Parathyroid adenoma (tissue), 2 donors: Measurements from ENCODE around the gene OCA2.

Source experiments
- H2AFZ ChIP-seq: fragments of 300-600 bp; sonication (generic); one replicate; pipeline ENCODE4 v1.7.0; 2017; ENCODE audit warnings: antibody characterized with exemption, mild to moderate bottlenecking
- H3K27ac ChIP-seq: fragments of 300-600 bp; sonication (generic); one replicate; pipeline ENCODE4 v1.7.0; 2017
- H3K27me3 ChIP-seq: fragments of 300-600 bp; sonication (generic); one replicate; pipeline ENCODE4 v1.7.0; 2017; ENCODE audit warnings: low read length; ENCODE audit not compliant: control insufficient read depth, insufficient read depth
- H3K36me3 ChIP-seq: fragments of 300-600 bp; sonication (generic); one replicate; pipeline ENCODE4 v1.7.0; 2017; ENCODE audit warnings: low read length; ENCODE audit not compliant: control insufficient read depth, insufficient read depth
- H3K4me1 ChIP-seq: fragments of 300-600 bp; sonication (generic); one replicate; pipeline ENCODE4 v1.7.0; 2017; ENCODE audit warnings: control low read depth
- H3K4me2 ChIP-seq: fragments of 300-600 bp; sonication (generic); one replicate; pipeline ENCODE4 v1.7.0; 2017; ENCODE audit warnings: low read length
- H3K4me3 ChIP-seq: fragments of 300-600 bp; sonication (generic); one replicate; pipeline ENCODE4 v1.7.0; 2017; ENCODE audit warnings: low read depth, low read length
- H3K79me2 ChIP-seq: fragments of 300-600 bp; sonication (generic); one replicate; pipeline ENCODE4 v1.7.0; 2017; ENCODE audit warnings: control low read depth
- H3K9ac ChIP-seq: fragments of 300-600 bp; sonication (generic); one replicate; pipeline ENCODE4 v1.7.0; 2017; ENCODE audit warnings: mild to moderate bottlenecking
- H3K9me3 ChIP-seq: fragments of 300-600 bp; sonication (generic); one replicate; pipeline ENCODE4 v1.7.0; 2017; ENCODE audit warnings: low read length; ENCODE audit not compliant: control insufficient read depth
- TF ChIP-seq, protein P1 (sequence below): fragments of 300-600 bp; sonication (generic); IDR thresholded peaks from one replicate; pipeline ENCODE4 v1.7.0; 2017; ENCODE audit warnings: antibody characterized with exemption, mild to moderate bottlenecking
- donor health status: primary hyperparathyroidism.

Gene OCA2

DNA sequence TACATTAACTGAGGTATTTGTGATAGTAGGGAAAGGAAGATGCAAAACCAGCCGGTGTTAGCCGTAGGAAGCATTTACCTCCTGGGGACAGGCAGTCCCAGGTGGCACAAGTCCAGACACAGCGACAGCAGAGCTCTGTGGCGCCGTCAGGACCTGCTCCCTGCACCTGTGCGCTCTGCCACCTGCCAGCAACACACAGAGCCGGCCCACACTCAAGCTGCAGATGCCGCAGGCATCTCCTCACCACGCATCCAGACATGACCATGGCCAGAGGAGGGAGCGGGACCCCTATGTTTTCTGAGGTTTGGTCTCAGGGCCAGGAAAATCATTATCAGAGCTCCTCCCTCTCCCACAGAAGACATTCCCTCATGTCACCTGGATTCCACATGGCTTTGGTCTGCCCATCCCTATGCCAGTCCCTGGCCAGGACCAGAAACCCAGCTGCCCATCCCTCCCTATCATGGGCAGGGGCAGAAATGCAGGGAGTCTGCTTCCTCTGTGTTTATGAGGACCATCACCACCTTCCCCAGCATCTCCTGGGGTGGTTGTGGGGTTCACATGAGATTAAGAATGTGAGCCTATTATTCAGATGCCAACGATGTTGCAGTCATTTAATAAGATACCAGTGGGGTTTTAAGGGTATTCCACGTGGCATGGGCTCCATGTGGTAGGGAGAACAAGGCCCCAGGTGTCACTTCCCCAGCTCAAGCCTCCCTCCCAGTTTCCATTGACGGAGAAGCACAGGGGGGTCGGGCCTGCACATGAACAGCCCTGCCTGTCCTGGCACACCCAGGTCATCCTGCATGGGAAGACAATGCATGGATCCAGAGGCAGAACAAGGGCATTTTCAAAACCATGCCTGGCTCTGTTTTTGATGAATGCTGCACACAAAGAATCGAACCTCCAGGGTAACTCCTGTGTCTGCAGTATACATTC, 251.1 kb downstream of the OCA2 start:
- Histone ChIP-seq H3K27me3 (no peaks in the 10 kb centered on the region), H2AFZ (no peak overlapping the region), H3K4me3 (no peak overlapping the region), H3K9ac (no peak overlapping the region), H3K4me2 (no peak overlapping the region), H3K79me2 (no peaks in the 10 kb centered on the region), H3K36me3 (no peaks in the 10 kb centered on the region), H3K9me3 (no peaks in the 10 kb centered on the region), H3K4me1 (no peaks in the 10 kb centered on the region), H3K27ac (no peak overlapping the region)
- TF ChIP-seq, protein P1, sequence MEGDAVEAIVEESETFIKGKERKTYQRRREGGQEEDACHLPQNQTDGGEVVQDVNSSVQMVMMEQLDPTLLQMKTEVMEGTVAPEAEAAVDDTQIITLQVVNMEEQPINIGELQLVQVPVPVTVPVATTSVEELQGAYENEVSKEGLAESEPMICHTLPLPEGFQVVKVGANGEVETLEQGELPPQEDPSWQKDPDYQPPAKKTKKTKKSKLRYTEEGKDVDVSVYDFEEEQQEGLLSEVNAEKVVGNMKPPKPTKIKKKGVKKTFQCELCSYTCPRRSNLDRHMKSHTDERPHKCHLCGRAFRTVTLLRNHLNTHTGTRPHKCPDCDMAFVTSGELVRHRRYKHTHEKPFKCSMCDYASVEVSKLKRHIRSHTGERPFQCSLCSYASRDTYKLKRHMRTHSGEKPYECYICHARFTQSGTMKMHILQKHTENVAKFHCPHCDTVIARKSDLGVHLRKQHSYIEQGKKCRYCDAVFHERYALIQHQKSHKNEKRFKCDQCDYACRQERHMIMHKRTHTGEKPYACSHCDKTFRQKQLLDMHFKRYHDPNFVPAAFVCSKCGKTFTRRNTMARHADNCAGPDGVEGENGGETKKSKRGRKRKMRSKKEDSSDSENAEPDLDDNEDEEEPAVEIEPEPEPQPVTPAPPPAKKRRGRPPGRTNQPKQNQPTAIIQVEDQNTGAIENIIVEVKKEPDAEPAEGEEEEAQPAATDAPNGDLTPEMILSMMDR, result no peak

DNA sequence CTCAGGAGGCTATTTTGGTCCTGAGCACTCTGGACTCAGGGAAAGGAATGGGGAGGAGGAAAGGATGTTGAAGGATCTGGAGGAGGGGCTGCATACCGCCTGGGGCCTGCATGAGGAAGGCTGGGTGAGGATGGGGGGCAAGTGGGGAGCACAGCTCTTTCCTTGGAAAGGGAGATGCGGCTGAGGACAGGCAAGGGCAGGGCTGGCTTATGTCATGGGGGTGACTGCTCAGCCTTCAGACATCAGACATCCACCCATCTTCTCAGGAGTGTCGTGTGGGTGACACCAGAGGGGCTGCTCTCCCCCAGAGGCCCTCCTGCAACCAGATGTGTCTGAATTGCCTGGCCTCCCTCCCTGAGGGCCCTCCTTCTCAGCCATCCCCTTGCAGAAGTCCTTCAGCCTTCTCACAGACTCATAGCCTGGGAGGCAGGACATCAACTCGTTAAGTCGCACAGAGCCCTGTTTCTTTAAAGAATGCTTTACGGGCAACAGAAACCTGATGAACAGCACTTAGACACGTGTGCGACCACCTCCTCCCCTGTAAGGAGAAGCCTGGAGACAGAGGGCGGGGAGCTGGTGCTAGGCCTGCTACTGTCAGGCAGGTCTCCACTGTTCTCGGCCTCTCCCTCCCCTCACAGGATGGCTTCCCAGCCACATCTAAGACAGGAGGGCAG, 252.3 kb downstream of the OCA2 start:
- Histone ChIP-seq H3K9ac (no peak overlapping the region), H3K4me1 (no peaks in the 10 kb centered on the region), H3K79me2 (no peaks in the 10 kb centered on the region)

DNA sequence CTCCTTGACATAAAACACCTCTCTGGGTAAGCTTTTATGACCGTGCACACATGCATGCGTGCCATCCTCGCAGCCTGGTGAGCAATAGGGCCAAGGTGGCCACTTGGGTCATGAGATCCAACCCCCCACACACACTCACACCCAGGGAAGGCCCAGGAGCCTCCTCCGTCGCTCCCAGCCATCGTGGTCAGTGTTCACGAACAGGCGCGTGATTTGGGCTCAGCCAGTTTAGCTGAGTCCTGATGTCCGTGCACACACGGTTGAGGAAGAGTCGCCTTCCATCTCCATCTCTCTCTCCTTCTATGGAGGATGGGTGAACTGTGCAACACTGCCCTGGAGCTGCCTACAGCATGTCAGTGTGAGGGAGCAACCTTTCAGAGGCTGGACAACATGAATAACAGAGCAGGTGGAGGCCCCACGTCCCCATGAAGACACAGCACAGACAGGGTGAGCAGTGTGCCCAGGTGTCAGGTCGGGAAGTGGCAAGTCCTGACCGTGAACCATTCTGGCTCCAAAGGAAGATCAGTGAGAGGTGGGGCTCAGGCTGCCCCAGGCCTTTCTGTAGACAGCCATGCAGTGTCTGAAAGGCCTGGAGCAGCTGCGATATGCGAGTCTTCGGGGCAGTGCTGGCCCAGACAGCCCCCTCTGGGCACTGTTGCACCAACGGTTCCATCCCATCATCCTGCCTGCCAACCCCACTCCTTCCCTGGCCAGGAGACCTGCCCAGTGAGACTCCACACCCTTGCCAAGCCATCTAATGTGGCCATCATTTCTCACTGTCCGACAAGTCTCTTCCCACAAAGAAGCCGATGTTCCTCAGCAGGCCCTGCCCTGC, 253.4 kb downstream of the OCA2 start:
- H3K4me2 ChIP-seq, result no peak overlapping the region
- H3K36me3 ChIP-seq, result no peaks in the 10 kb centered on the region
- TF ChIP-seq, protein P1, result no peak
- H3K79me2 ChIP-seq, result no peaks in the 10 kb centered on the region
- H3K27me3 ChIP-seq, result no peaks in the 10 kb centered on the region
- H2AFZ ChIP-seq, result no peak overlapping the region
- no peak overlapping the region for H3K4me3 ChIP-seq
- H3K4me1 ChIP-seq, result no peaks in the 10 kb centered on the region
- H3K27ac ChIP-seq, result no peak overlapping the region
- no peaks in the 10 kb centered on the region for H3K9me3 ChIP-seq
- no peak overlapping the region for H3K9ac ChIP-seq

More for the DNA sequence above, 252.3 kb downstream of the OCA2 start:
- Histone ChIP-seq H3K36me3 (no peaks in the 10 kb centered on the region), H3K27me3 (no peaks in the 10 kb centered on the region), H2AFZ (no peak overlapping the region), H3K27ac (no peak overlapping the region), H3K9me3 (no peaks in the 10 kb centered on the region), H3K4me2 (no peak overlapping the region), H3K4me3 (no peak overlapping the region)
- TF ChIP-seq, protein P1, result no peak

DNA sequence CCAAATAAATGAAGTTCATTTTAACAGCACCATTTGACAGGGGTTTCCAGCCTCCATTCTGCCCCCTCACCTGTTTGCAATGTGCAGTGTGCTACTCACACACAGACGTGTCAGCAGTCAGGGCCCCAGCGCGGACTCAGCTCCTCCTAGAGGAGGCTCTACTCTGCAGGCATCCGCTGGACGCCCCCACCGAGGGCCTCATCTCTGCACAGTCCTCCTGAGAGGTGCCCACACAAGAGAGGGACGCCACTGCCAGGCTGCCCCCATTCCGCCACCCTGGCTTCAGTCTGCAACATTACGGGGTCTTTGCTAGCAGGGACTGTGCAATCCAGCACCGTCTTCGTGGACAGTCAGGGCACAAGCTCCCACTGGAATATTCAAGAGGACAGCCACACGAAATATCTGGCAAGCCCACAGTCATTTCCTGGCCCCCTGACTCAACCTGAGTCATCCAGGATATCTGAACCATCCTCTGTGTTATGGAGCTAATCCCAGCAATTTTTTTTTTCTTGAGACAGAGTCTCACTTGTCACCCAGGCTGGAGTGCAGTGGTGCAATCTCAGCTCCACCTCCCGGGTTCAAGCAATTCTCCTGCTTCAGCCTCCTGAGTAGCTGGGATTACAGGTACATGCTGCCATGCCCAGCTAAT, 255.0 kb downstream of the OCA2 start:
- Histone ChIP-seq H3K27me3 (no peaks in the 10 kb centered on the region), H3K4me2 (no peak overlapping the region), H3K4me3 (no peak overlapping the region), H2AFZ (no peak overlapping the region), H3K9ac (no peak overlapping the region), H3K36me3 (no peaks in the 10 kb centered on the region), H3K79me2 (no peaks in the 10 kb centered on the region), H3K9me3 (no peaks in the 10 kb centered on the region), H3K4me1 (no peaks in the 10 kb centered on the region), H3K27ac (no peak overlapping the region)
- TF ChIP-seq, protein P1, result no peak
